NCI-H748 (cell line): ENCODE results near the gene OPRD1.

ENCODE experiments used
- DNase-seq: peaks from one replicate; lab custom pipeline; 2025; ENCODE audit not compliant: unreplicated experiment; lab: John Stamatoyannopoulos, UW

The OPRD1 gene

GRCh38 chr1:28902738-28903137 lies 90.8 kb downstream of the OPRD1 start:
- no peak for DNase-seq

DNA sequence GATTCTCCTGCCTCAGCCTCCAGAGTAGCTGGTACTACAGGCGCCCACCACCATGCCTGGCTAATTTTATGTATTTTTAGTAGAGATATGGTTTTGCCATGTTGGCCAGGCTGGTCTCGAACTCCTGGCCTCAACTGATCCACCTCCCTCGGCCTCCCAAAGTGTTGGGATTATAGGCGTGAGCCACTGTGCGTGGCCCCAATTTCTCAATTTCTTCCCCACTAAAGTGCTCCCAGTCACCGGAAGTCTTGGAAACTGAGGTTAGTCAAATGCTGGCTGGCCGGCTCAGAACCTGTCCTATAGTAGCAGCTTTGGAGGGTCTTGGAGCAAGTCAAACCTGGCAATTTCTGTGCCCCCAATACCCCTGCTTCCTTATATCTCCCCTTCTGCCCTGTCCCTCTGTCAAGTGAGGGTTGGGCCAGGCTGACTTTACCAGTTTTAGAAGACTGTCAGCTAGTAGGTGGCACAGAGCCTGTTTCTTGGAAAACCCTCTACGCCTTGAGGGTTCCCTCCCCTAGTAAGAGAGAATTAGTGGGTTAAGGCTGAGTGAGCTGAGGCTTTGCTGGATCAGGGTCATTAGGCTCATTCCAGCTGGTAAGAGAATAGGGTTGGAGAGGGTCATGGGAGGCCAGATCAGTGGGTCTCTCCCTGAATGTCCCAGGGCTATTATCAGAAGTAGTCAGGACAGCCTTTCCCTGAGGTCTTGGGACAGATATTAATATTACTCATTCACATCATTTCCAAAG lies 94.1 kb downstream of the OPRD1 start:
- no peak for DNase-seq

GRCh38 chr1:28909198-28909597 lies 97.2 kb downstream of the OPRD1 start:
- DNase-seq, result no peak

DNA sequence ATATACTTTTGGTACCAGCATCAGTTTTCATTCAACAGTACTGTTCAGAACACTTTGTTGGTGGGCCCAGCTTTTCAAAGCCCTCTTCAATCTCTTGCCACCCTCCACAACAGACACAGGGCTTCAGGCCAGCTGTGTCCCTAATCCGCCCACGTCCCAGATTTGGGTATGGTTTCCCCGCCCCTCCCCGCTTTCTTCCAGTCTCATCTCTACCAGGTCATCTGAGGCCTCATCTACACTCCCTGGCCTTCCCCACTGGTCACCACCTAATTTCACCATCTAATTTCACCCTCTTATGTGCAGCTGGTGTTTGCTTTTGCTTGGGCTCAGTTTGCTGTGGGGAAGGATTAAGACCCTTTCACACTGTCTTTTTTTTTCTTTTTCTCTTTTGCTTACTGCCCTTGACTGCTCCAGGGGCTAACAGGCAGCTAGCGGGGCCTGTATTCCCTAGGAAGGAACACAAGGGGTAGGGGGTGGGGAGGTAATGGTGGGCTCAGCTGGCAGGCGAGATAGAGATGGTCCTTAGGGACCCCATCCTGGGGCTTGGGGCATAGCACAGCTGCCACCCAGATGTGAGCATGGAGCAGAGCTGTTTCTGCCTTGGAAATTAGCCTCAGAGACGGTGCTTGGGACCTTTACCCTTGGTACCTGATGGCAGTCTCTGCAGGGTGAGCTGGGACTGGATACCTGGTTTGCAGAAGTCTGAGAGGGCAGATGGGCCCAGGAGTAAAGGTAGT lies 98.6 kb downstream of the OPRD1 start:
- no peak for DNase-seq

- DNase-seq, result no peak
Measured at GRCh38 chr1:28913786-28914227, 101.8 kb downstream of the OPRD1 start.

- peak; percentile 96 for DNase-seq
Measured at GRCh38 chr1:28914228-28915030, 102.5 kb downstream of the OPRD1 start, which contains the start of gene EPB41. EPB41 (plus strand) TSS chr1:28914569; CDS start chr1:28987438, 72,869 bp downstream.

DNA sequence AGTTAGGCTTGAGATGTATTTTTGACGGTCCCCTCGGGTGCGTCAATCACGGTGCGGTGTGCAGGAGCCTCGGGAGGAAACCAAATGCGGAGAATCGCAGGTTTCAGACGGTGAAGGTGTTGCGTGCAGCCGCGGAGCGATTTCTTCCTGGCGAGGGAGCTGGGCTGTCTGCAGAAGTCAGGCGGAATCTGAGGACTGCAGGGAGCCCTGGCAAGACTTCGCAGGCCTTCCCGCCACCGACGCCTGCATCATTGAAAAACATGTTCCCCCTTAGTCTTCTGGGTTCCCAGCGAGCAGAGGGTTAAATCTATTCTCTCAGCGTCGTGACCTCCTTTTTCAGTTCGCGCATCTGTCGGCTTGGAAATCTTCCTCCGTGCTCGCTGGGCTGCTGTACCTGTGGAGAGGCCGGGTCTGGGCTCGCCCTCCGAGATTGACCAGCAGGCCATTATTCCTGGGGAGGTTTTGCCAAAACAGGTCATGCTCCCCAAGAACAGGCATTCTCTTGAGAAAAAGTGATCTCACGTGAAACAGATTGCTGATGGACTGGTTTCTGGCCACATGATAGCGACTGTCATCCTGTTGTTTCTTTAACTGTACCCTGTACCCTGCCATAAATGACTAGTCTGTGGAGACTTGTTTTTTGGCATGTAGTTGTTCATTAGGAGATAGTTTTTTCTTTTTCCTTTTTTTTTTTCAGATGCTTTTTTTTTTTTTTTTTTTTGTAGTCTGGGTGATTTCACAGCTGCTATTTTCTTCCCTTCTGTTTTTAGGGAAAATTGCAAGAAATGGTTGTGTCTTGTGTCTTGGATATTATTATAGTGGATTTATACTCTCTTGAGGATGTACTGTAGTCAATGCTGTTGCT lies 103.3 kb downstream of the OPRD1 start:
- DNase-seq, result peak; percentile 68

GRCh38 chr1:28917757-28918118 lies 105.8 kb downstream of the OPRD1 start:
- DNase-seq, result no peak
